PC-3 (cell line): ENCODE results near the gene RACK1.

Source experiments
- EZH2 ChIP-seq: fragments of 300-600 bp; sonication (generic); IDR thresholded peaks from one replicate; pipeline ENCODE4 v1.6.1; 2017; ENCODE audit warnings: antibody characterized with exemption, mild to moderate bottlenecking, low read length; ENCODE audit not compliant: unreplicated experiment
- TF ChIP-seq, protein P1 (sequence below): fragments of 300-600 bp; sonication (generic); conservative IDR thresholded peaks from 2 replicates; pipeline ENCODE4 v1.5.1; 2017; ENCODE audit warnings: antibody characterized with exemption, low read depth, mild to moderate bottlenecking, low read length

DNA sequence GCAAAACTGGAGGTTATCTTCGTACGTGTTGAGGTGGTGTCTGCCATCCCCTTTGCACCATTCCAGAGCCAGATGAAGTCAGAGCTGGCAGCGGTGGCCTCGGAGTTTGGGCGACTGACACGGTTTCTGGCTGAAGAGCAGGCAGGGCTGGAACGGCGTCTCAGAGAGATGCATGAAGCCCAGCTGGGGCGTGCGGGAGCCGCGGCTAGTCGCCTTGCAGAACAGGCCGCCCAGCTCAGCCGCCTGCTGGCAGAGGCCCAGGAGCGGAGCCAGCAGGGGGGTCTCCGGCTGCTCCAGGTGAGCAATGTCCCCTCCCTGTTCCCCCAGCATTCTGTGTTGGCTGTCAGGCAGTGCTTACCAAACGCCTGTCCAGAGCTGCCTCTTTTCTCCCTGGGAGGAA is 11.1 kb downstream of the RACK1 start:
- TF ChIP-seq, protein P1, sequence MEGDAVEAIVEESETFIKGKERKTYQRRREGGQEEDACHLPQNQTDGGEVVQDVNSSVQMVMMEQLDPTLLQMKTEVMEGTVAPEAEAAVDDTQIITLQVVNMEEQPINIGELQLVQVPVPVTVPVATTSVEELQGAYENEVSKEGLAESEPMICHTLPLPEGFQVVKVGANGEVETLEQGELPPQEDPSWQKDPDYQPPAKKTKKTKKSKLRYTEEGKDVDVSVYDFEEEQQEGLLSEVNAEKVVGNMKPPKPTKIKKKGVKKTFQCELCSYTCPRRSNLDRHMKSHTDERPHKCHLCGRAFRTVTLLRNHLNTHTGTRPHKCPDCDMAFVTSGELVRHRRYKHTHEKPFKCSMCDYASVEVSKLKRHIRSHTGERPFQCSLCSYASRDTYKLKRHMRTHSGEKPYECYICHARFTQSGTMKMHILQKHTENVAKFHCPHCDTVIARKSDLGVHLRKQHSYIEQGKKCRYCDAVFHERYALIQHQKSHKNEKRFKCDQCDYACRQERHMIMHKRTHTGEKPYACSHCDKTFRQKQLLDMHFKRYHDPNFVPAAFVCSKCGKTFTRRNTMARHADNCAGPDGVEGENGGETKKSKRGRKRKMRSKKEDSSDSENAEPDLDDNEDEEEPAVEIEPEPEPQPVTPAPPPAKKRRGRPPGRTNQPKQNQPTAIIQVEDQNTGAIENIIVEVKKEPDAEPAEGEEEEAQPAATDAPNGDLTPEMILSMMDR = no peak
- TF ChIP-seq EZH2 = no peak
